ENCODE data around the gene DERA.

DNA sequence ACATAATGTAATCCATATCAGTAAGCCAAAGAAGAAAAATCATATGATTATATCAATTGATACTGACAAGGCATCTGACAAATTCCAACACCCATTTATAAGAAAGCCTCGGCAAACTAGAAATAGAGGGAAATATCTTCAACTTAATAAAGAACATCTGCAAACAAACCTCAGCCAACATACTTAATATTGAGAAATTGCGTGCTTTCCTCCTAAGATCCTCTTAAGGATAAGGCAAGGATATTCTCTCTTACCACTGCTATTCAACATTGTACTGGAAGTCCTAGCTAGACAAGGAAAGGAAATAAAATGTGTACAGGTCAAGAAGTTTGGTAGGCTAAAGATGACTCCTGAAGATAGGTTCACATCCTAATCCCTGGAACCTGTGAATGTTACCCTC lies 115.9 kb downstream of the DERA start:
- TF ChIP-seq, protein P1, sequence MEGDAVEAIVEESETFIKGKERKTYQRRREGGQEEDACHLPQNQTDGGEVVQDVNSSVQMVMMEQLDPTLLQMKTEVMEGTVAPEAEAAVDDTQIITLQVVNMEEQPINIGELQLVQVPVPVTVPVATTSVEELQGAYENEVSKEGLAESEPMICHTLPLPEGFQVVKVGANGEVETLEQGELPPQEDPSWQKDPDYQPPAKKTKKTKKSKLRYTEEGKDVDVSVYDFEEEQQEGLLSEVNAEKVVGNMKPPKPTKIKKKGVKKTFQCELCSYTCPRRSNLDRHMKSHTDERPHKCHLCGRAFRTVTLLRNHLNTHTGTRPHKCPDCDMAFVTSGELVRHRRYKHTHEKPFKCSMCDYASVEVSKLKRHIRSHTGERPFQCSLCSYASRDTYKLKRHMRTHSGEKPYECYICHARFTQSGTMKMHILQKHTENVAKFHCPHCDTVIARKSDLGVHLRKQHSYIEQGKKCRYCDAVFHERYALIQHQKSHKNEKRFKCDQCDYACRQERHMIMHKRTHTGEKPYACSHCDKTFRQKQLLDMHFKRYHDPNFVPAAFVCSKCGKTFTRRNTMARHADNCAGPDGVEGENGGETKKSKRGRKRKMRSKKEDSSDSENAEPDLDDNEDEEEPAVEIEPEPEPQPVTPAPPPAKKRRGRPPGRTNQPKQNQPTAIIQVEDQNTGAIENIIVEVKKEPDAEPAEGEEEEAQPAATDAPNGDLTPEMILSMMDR (IDR thresholded peaks at IDR 0.05), result no peak
- no peak for TF ChIP-seq POLR2A (IDR thresholded peaks at IDR 0.05)

All from tibial nerve (tissue), 3 donors.